ENCODE results near the gene EGFL7. TPM values are rescaled to one million over a fixed set of nuclear protein-coding genes. Genes with fewer than 3 reads are reported as not detected.

EGFL7 gene
- total RNA-seq, 1 donor from 2014 or later, result 6.9 TPM

- DNase-seq (ENCODE audit: extremely low spot score, unreplicated experiment), result no peak
- peaks cover 7% of the 10 kb centered on the region for H3K4me1 Mint-ChIP-seq (ENCODE audit: unreplicated experiment)
- H3K4me3 Mint-ChIP-seq (ENCODE audit: unreplicated experiment), result peak within 1 kb of the TSS; percentile 81
- TF ChIP-seq CTCF (IDR thresholded peaks at IDR 0.05), result no peak
- H3K9me3 Mint-ChIP-seq (ENCODE audit: unreplicated experiment), result no peaks in the 10 kb centered on the region
- H3K27me3 Mint-ChIP-seq (ENCODE audit: unreplicated experiment), result no peaks in the 10 kb centered on the region
- no peaks in the 10 kb centered on the region for H3K36me3 Mint-ChIP-seq (ENCODE audit: unreplicated experiment)
- H3K27ac Mint-ChIP-seq (ENCODE audit: unreplicated experiment), result peak within 1 kb of the TSS; percentile 54
Observed at GRCh38 chr9:136686794-136687711, 24.3 kb downstream of the EGFL7 start, which contains the start of gene AGPAT2. Gene AGPAT2 (minus strand): TSS chr9:136687457. CDS start chr9:136687357, 100 bp downstream.

- DNase-seq (ENCODE audit: extremely low spot score, unreplicated experiment), result no peak
- peaks cover 7% of the 10 kb centered on the region for H3K4me1 Mint-ChIP-seq (ENCODE audit: unreplicated experiment)
- no peak overlapping the region for H3K4me3 Mint-ChIP-seq (ENCODE audit: unreplicated experiment)
- H3K27me3 Mint-ChIP-seq (ENCODE audit: unreplicated experiment), result no peaks in the 10 kb centered on the region
- no peak overlapping the region for H3K27ac Mint-ChIP-seq (ENCODE audit: unreplicated experiment)
- no peaks in the 10 kb centered on the region for H3K9me3 Mint-ChIP-seq (ENCODE audit: unreplicated experiment)
- no peak for TF ChIP-seq CTCF (IDR thresholded peaks at IDR 0.05)
- no peaks in the 10 kb centered on the region for H3K36me3 Mint-ChIP-seq (ENCODE audit: unreplicated experiment)
Observed at GRCh38 chr9:136687721-136688223, 25.1 kb downstream of the EGFL7 start.

GRCh38 chr9:136688274-136689107, 25.8 kb downstream of the EGFL7 start:
- Mint-ChIP-seq H3K4me3 (ENCODE audit: unreplicated experiment) (peak overlapping the region; percentile 32), H3K36me3 (ENCODE audit: unreplicated experiment) (no peaks in the 10 kb centered on the region), H3K27ac (ENCODE audit: unreplicated experiment) (no peak overlapping the region), H3K9me3 (ENCODE audit: unreplicated experiment) (no peaks in the 10 kb centered on the region), H3K4me1 (ENCODE audit: unreplicated experiment) (peaks cover 13% of the 10 kb centered on the region), H3K27me3 (ENCODE audit: unreplicated experiment) (no peaks in the 10 kb centered on the region)
- no peak for DNase-seq (ENCODE audit: extremely low spot score, unreplicated experiment)
- no peak for TF ChIP-seq CTCF (IDR thresholded peaks at IDR 0.05)

- H3K9me3 Mint-ChIP-seq (ENCODE audit: unreplicated experiment), result no peaks in the 10 kb centered on the region
- H3K4me3 Mint-ChIP-seq (ENCODE audit: unreplicated experiment), result no peak overlapping the region
- TF ChIP-seq CTCF (IDR thresholded peaks at IDR 0.05), result no peak
- no peaks in the 10 kb centered on the region for H3K36me3 Mint-ChIP-seq (ENCODE audit: unreplicated experiment)
- no peak for DNase-seq (ENCODE audit: extremely low spot score, unreplicated experiment)
- no peaks in the 10 kb centered on the region for H3K27me3 Mint-ChIP-seq (ENCODE audit: unreplicated experiment)
- no peak overlapping the region for H3K27ac Mint-ChIP-seq (ENCODE audit: unreplicated experiment)
- H3K4me1 Mint-ChIP-seq (ENCODE audit: unreplicated experiment), result peaks cover 13% of the 10 kb centered on the region
Observed at GRCh38 chr9:136689108-136689460, 26.4 kb downstream of the EGFL7 start.

Data from osteocyte (in vitro differentiated cells).